H1 (cell line): ENCODE data around the gene CACNA2D1. TPM values are rescaled to one million over a fixed set of nuclear protein-coding genes. Genes with fewer than 3 reads are reported as not detected.

Experiments used
- CTCF ChIA-PET: fragments of 300-600 bp; sonication (Branson Sonifier 250); formaldehyde crosslinking; loops from one replicate; lab custom pipeline; 2021; ENCODE audit not compliant: partially characterized antibody; lab: Charles Lee
- POLR2A ChIA-PET: fragments of 300-600 bp; sonication (Branson Sonifier 250); formaldehyde crosslinking; loops from one replicate; lab custom pipeline; 2021; ENCODE audit warnings: inconsistent platforms; ENCODE audit not compliant: partially characterized antibody; lab: Charles Lee
- DNase-seq, 2 experiments: peaks; one replicate each; pipeline versions ENCODE4 v3.0.0 to v3.0.0-alpha.2; 2010 to 2022; ENCODE audit warnings: low spot score in 2 of 2, low read depth in 1 of 2, mixed read lengths in 1 of 2
- FAIRE-seq: peaks from 2 replicates; lab custom pipeline; 2011; peaks lifted over from hg19 to GRCh38; lab: Jason Lieb, UNC
- H2AFZ ChIP-seq: 2 replicates; pipeline ENCODE4 v1.8.1; 2012; ENCODE audit warnings: low read length, inconsistent platforms
- H2AK5ac ChIP-seq: 2 replicates; pipeline ENCODE4 v1.6.1; 2013; ENCODE audit warnings: low read depth, low read length
- H2BK120ac ChIP-seq: replicated peaks from 2 replicates; pipeline ENCODE3; 2013; ENCODE audit warnings: low read depth, low read length, inconsistent platforms
- H2BK12ac ChIP-seq: 2 replicates; pipeline ENCODE4 v1.6.1; 2013; ENCODE audit warnings: low read depth, low read length
- H2BK15ac ChIP-seq: 2 replicates; pipeline ENCODE4 v1.6.1; 2013; ENCODE audit warnings: low read length
- H2BK20ac ChIP-seq: 2 replicates; pipeline ENCODE4 v1.6.1; 2013; ENCODE audit warnings: low read length
- H2BK5ac ChIP-seq: 2 replicates; pipeline ENCODE4 v1.6.1; 2013; ENCODE audit warnings: low read depth, low read length
- H3K14ac ChIP-seq: 2 replicates; pipeline ENCODE4 v1.6.1; 2013; ENCODE audit warnings: inconsistent platforms; ENCODE audit not compliant: insufficient read length
- H3K18ac ChIP-seq: 2 replicates; pipeline ENCODE4 v1.6.1; 2013; ENCODE audit warnings: low read length; ENCODE audit errors: extremely low read depth
- H3K23ac ChIP-seq: 2 replicates; pipeline ENCODE4 v1.6.1; 2013; ENCODE audit warnings: inconsistent platforms; ENCODE audit not compliant: insufficient read length
- H3K23me2 ChIP-seq: 2 replicates; pipeline ENCODE4 v1.6.1; 2013; ENCODE audit warnings: low read depth, low read length
- H3K27ac ChIP-seq: 2 replicates; pipeline ENCODE4 v1.6.1; 2011; ENCODE audit warnings: low read depth, low read length, inconsistent platforms
- H3K27me3 ChIP-seq, 4 experiments: replicated peaks in 1 of 4; 1 replicate in 1 of 4; 2 replicates in 3 of 4; pipeline versions ENCODE4 v1.6.1 to v1.8.1; 2011 to 2013; ENCODE audit warnings: low read length in 3 of 4, mild to moderate bottlenecking in 3 of 4, inconsistent platforms in 2 of 4, mixed read lengths in 2 of 4, moderate library complexity in 1 of 4; ENCODE audit not compliant: control insufficient read depth in 3 of 4, insufficient read depth in 3 of 4; ENCODE audit errors: extremely low read depth in 1 of 4
- H3K36me3 ChIP-seq, 4 experiments: 2 replicates each; pipeline versions ENCODE4 v1.6.1 to v1.8.1; 2011 to 2013; ENCODE audit warnings: mild to moderate bottlenecking in 4 of 4, low read length in 3 of 4, moderate library complexity in 2 of 4, control low read depth in 1 of 4, inconsistent platforms in 1 of 4; ENCODE audit not compliant: insufficient read depth in 4 of 4, control insufficient read depth in 2 of 4
- H3K4ac ChIP-seq: replicated peaks from 2 replicates; pipeline ENCODE3; 2013; ENCODE audit warnings: low read length, low read depth, mixed read lengths, inconsistent platforms; ENCODE audit not compliant: insufficient read length
- H3K4me1 ChIP-seq, 4 experiments: replicated peaks in 1 of 4; 1 replicate in 1 of 4; 2 replicates in 3 of 4; pipeline versions ENCODE4 v1.6.1 to v1.8.1; 2011 to 2013; ENCODE audit warnings: low read length in 3 of 4, inconsistent platforms in 2 of 4, mixed read lengths in 1 of 4; ENCODE audit not compliant: insufficient read depth in 4 of 4, control insufficient read depth in 3 of 4
- H3K4me2 ChIP-seq, 2 experiments: 2 replicates each; pipeline versions ENCODE4 v1.6.1 to v1.8.1; 2011 to 2013; ENCODE audit warnings: low read depth in 2 of 2, low read length in 2 of 2, control low read depth in 1 of 2, inconsistent platforms in 1 of 2, mild to moderate bottlenecking in 1 of 2; ENCODE audit not compliant: insufficient read depth in 1 of 2
- H3K4me3 ChIP-seq, 4 experiments: fragments of 200-600, 300-600 bp in 1 of 4; sonication (generic), shearing (Covaris generic), sonication (Bioruptor Twin) in 1 of 4; 2 replicates each; pipeline versions ENCODE4 v1.5.1 to v1.8.1; 2011 to 2016; ENCODE audit warnings: low read length in 4 of 4, low read depth in 3 of 4, control low read depth in 2 of 4, inconsistent platforms in 2 of 4, mild to moderate bottlenecking in 2 of 4, mixed read lengths in 1 of 4, moderate library complexity in 1 of 4; ENCODE audit not compliant: insufficient read depth in 2 of 4; ENCODE audit errors: extremely low read depth in 1 of 4
- H3K56ac ChIP-seq: replicated peaks from 2 replicates; pipeline ENCODE3; 2013; ENCODE audit warnings: low read depth, mild to moderate bottlenecking, mixed read lengths, low read length, inconsistent platforms; ENCODE audit not compliant: insufficient read length
- H3K79me1 ChIP-seq: 2 replicates; pipeline ENCODE4 v1.6.1; 2013; ENCODE audit warnings: low read depth, low read length, control low read depth
- H3K79me2 ChIP-seq, 2 experiments: 2 replicates each; pipeline versions ENCODE4 v1.6.1 to v1.8.1; 2012 to 2013; ENCODE audit warnings: low read length in 2 of 2, mild to moderate bottlenecking in 2 of 2, inconsistent platforms in 1 of 2; ENCODE audit not compliant: insufficient read depth in 2 of 2, control insufficient read depth in 1 of 2
- H3K9ac ChIP-seq, 4 experiments: replicated peaks in 1 of 4; 1 replicate in 1 of 4; 2 replicates in 3 of 4; pipeline versions ENCODE4 v1.6.1 to v1.8.1; 2011 to 2013; ENCODE audit warnings: low read depth in 3 of 4, low read length in 3 of 4, control low read depth in 2 of 4, mild to moderate bottlenecking in 2 of 4, moderate library complexity in 2 of 4, inconsistent platforms in 1 of 4; ENCODE audit errors: extremely low read depth in 1 of 4
- H3K9me3 ChIP-seq, 2 experiments: 2 replicates each; pipeline versions ENCODE4 v1.6.1 to v1.8.1; 2012 to 2013; ENCODE audit warnings: mild to moderate bottlenecking in 2 of 2, moderate library complexity in 2 of 2, control low read depth in 1 of 2, inconsistent platforms in 1 of 2, low read depth in 1 of 2, low read length in 1 of 2, mixed read lengths in 1 of 2; ENCODE audit not compliant: insufficient read depth in 2 of 2
- H4K20me1 ChIP-seq, 2 experiments: replicated peaks in 1 of 2; 2 replicates each; pipeline versions ENCODE3 to v1.8.1; 2011 to 2013; ENCODE audit warnings: inconsistent platforms in 2 of 2, low read length in 2 of 2, mild to moderate bottlenecking in 1 of 2; ENCODE audit not compliant: insufficient read depth in 2 of 2, control insufficient read depth in 1 of 2
- H4K5ac ChIP-seq: 2 replicates; pipeline ENCODE4 v1.6.1; 2013; ENCODE audit warnings: low read length, low read depth, mixed read lengths, inconsistent platforms; ENCODE audit not compliant: insufficient read length
- H4K8ac ChIP-seq: 2 replicates; pipeline ENCODE4 v1.8.0; 2013; ENCODE audit warnings: mild to moderate bottlenecking, moderate library complexity, low read length, inconsistent platforms; ENCODE audit not compliant: insufficient read depth; ENCODE audit errors: extremely low read depth
- H4K91ac ChIP-seq: replicated peaks from 2 replicates; pipeline ENCODE3; 2013; ENCODE audit warnings: low read length, mixed read lengths, inconsistent platforms; ENCODE audit not compliant: insufficient read length
- CBX5 ChIP-seq: fragments of 300-800, 300-1000 bp; sonication (generic); IDR thresholded peaks from 2 replicates; pipeline ENCODE4 v1.7.1; 2016; ENCODE audit warnings: antibody characterized with exemption, low read length, low read depth
- KDM1A ChIP-seq: fragments of 200-600, 300-600 bp; sonication (generic); IDR thresholded peaks from 2 replicates; pipeline ENCODE4 v1.7.1; 2016; ENCODE audit warnings: mild to moderate bottlenecking, low read length, borderline replicate concordance
- KDM5A ChIP-seq: fragments of 200-600 bp; IDR thresholded peaks from 2 replicates; pipeline ENCODE4 v1.7.1; 2012; ENCODE audit warnings: mild to moderate bottlenecking, low read length, inconsistent platforms, mixed read lengths
- SUZ12 ChIP-seq: fragments of 200-600 bp; sonication (generic); IDR thresholded peaks from 2 replicates; pipeline ENCODE4 v1.6.1; 2012; ENCODE audit warnings: mild to moderate bottlenecking, inconsistent platforms, low read length, moderate library complexity, mixed read lengths
- TEAD4 ChIP-seq: IDR thresholded peaks from 2 replicates; pipeline ENCODE4 v1.6.1; 2012; ENCODE audit warnings: low read depth, low read length, inconsistent platforms, mixed read lengths
- WGBS, 2 experiments: shearing (Covaris generic) in 1 of 2; methylation state at CpG; one replicate each; pipeline versions ENCODE4 v1.1.6 to v1.1.7; 2013 to 2015; ENCODE audit warnings: low lambda C conversion rate in 2 of 2, mixed read lengths in 2 of 2, inconsistent platforms in 1 of 2, low coverage in 1 of 2, missing lambda C conversion rate in 1 of 2; ENCODE audit not compliant: insufficient replicate concordance in 2 of 2, insufficient coverage in 1 of 2, insufficient read length in 1 of 2; ENCODE audit errors: extremely low coverage in 1 of 2, missing lambda C conversion rate in 1 of 2; 5-methylcytosine and 5-hydroxymethylcytosine counted together
- polyA plus RNA-seq, 7 experiments: library from polyadenylated mRNA; depleted of rRNA in 3 of 7; stranded (reverse) in 5 of 7; unstranded in 2 of 7; fragments of >200 nt in 5 of 7; fragments of 200-250 nt in 2 of 7; gene quantifications; 1 replicate in 5 of 7; 2 replicates in 1 of 7; 4 replicates in 1 of 7; pipeline versions ENCODE4 v1.2.1 to v1.2.3, GENCODE V29; 2011 to 2013; ENCODE audit warnings: missing spikeins in 2 of 7, mixed read lengths in 2 of 7
- total RNA-seq: library from RNA; stranded (reverse); fragmentation: NEBNext Ultra II Directional; extraction: Animal tissue kit (Norgen Biotek cat#: 25700); gene quantifications from 2 replicates; pipeline ENCODE4 v1.2.1, GENCODE V29; 2021

The CACNA2D1 gene
- total and polyA plus RNA-seq, 2 of the 8 experiments (the other 6 are each of a cell fraction or from before 2014, with no cell fraction given) = 4.3 to 27.3 TPM

- Histone ChIP-seq H4K91ac (no peak overlapping the region), H2AFZ (no peak overlapping the region), H3K27me3 (no peaks in the 10 kb centered on the region), H3K9me3 (no peaks in the 10 kb centered on the region), H3K4me1 (no peaks in the 10 kb centered on the region), H2BK120ac (no peak overlapping the region), H4K8ac (no peak overlapping the region), H3K79me1 (no peaks in the 10 kb centered on the region), H3K9ac (no peak overlapping the region), H2BK5ac (no peak overlapping the region), H2BK20ac (no peak overlapping the region), H4K20me1 (no peaks in the 10 kb centered on the region), H3K23ac (no peak overlapping the region), H2BK12ac (no peak overlapping the region), H3K4me3 (no peak overlapping the region), H2BK15ac (no peak overlapping the region), H2AK5ac (no peak overlapping the region), H3K23me2 (no peaks in the 10 kb centered on the region), H3K56ac (no peak overlapping the region), H3K4me2 (no peak overlapping the region), H3K18ac (no peak overlapping the region), H3K79me2 (no peaks in the 10 kb centered on the region), H3K27ac (no peak overlapping the region)
- WGBS, 2 experiments = 89% methylated on average over 6 of the region's 8 CpGs; no CpG with 5 or more reads in 1 of the 2 experiments
- CTCF ChIA-PET = interaction anchor here (1.5 kb wide), 1 partner anchor 402 kb away, joined by 3 read pairs; no protein-coding TSS in a partner anchor
- DNase-seq = no peak
- POLR2A ChIA-PET = no interaction called here
- TF ChIP-seq CBX5 = no peak
- no peak for TF ChIP-seq KDM1A
- TF ChIP-seq TEAD4 = no peak
- no peak for TF ChIP-seq SUZ12
- no peak for TF ChIP-seq KDM5A
- TF ChIP-seq, all 59 proteins: peak for 0
- peaks cover 0 to 4% (median 0%) of the 10 kb centered on the region in 4 experiments; a peak in 1 of 8 replicates for H3K36me3 ChIP-seq
- no peak overlapping the region for H3K4ac ChIP-seq
- H3K14ac ChIP-seq = no peak overlapping the region
- FAIRE-seq = no peak
- H4K5ac ChIP-seq = no peak overlapping the region
These were observed 364.1 kb downstream of the CACNA2D1 start for GRCh38 chr7:82079527-82079926.
